Adipocyte (in vitro differentiated cells): Measurements from ENCODE around the gene TSPAN18.

Source experiments
- DNase-seq: peaks from one replicate; pipeline ENCODE4 v3.0.0-alpha.2; 2015; ENCODE audit warnings: low read depth
- H3K27me3 ChIP-seq: replicated peaks from 2 replicates; pipeline ENCODE4 v1.7.0; 2013; ENCODE audit warnings: mild to moderate bottlenecking, low read length, moderate library complexity; ENCODE audit not compliant: control insufficient read depth, insufficient read depth
- H3K36me3 ChIP-seq: 2 replicates; pipeline ENCODE4 v1.7.0; 2013; ENCODE audit warnings: low read length, mild to moderate bottlenecking, moderate library complexity; ENCODE audit not compliant: control insufficient read depth, insufficient read depth, severe bottlenecking
- H3K4me1 ChIP-seq: 2 replicates; pipeline ENCODE4 v1.7.0; 2013; ENCODE audit warnings: mild to moderate bottlenecking, low read length, moderate library complexity; ENCODE audit not compliant: control insufficient read depth, insufficient read depth
- H3K4me3 ChIP-seq: 2 replicates; pipeline ENCODE4 v1.7.0; 2013; ENCODE audit warnings: mild to moderate bottlenecking, low read length, moderate library complexity
- H3K9ac ChIP-seq: 2 replicates; pipeline ENCODE4 v1.7.0; 2013; ENCODE audit warnings: mild to moderate bottlenecking, low read length, moderate library complexity
- H3K9me3 ChIP-seq: 2 replicates; pipeline ENCODE4 v1.7.0; 2013; ENCODE audit warnings: mild to moderate bottlenecking, low read length, moderate library complexity; ENCODE audit not compliant: control insufficient read depth

Gene TSPAN18

GRCh38 chr11:44764583-44764982 is 37.8 kb downstream of the TSPAN18 start:
- H3K9ac ChIP-seq = no peak overlapping the region
- no peaks in the 10 kb centered on the region for H3K36me3 ChIP-seq
- no peak overlapping the region for H3K4me3 ChIP-seq
- DNase-seq = no peak
- H3K9me3 ChIP-seq = peaks cover 2% of the 10 kb centered on the region
- peaks cover 43% of the 10 kb centered on the region for H3K4me1 ChIP-seq
- H3K27me3 ChIP-seq = no peaks in the 10 kb centered on the region

- no peak for DNase-seq
- H3K36me3 ChIP-seq = no peaks in the 10 kb centered on the region
Observed at GRCh38 chr11:44765026-44765595, 38.3 kb downstream of the TSPAN18 start.

GRCh38 chr11:44765676-44766075 is 38.9 kb downstream of the TSPAN18 start:
- Histone ChIP-seq H3K27me3 (no peaks in the 10 kb centered on the region), H3K36me3 (no peaks in the 10 kb centered on the region), H3K9me3 (peaks cover 2% of the 10 kb centered on the region), H3K4me3 (no peak overlapping the region), H3K9ac (peak overlapping the region; percentile 61), H3K4me1 (peaks cover 36% of the 10 kb centered on the region)
- DNase-seq = no peak

More at GRCh38 chr11:44765026-44765595, 38.3 kb downstream of the TSPAN18 start:
- Histone ChIP-seq H3K4me1 (peaks cover 42% of the 10 kb centered on the region), H3K4me3 (no peak overlapping the region), H3K9me3 (peaks cover 2% of the 10 kb centered on the region), H3K9ac (no peak overlapping the region), H3K27me3 (no peaks in the 10 kb centered on the region)

- H3K9ac ChIP-seq = peak overlapping the region; percentile 61
- H3K27me3 ChIP-seq = no peaks in the 10 kb centered on the region
- peak; percentile 63 for DNase-seq
- H3K4me3 ChIP-seq = no peak overlapping the region
- peaks cover 2% of the 10 kb centered on the region for H3K9me3 ChIP-seq
- H3K4me1 ChIP-seq = peaks cover 30% of the 10 kb centered on the region
- no peaks in the 10 kb centered on the region for H3K36me3 ChIP-seq
Observed at GRCh38 chr11:44766112-44766971, 39.6 kb downstream of the TSPAN18 start.

GRCh38 chr11:44766972-44767278 is 40.2 kb downstream of the TSPAN18 start:
- Histone ChIP-seq H3K9ac (peak overlapping the region; percentile 61), H3K4me1 (peaks cover 27% of the 10 kb centered on the region), H3K36me3 (no peaks in the 10 kb centered on the region), H3K27me3 (no peaks in the 10 kb centered on the region), H3K9me3 (peaks cover 6% of the 10 kb centered on the region), H3K4me3 (no peak overlapping the region)
- no peak for DNase-seq

- peaks cover 10% of the 10 kb centered on the region for H3K9me3 ChIP-seq
- peak overlapping the region; percentile 61 for H3K9ac ChIP-seq
- no peak overlapping the region for H3K4me3 ChIP-seq
- H3K27me3 ChIP-seq = no peaks in the 10 kb centered on the region
- H3K4me1 ChIP-seq = peaks cover 27% of the 10 kb centered on the region
- peak; percentile 59 for DNase-seq
- no peaks in the 10 kb centered on the region for H3K36me3 ChIP-seq
Observed at GRCh38 chr11:44767421-44767820, 40.7 kb downstream of the TSPAN18 start.

- Histone ChIP-seq H3K4me3 (no peak overlapping the region), H3K36me3 (no peaks in the 10 kb centered on the region), H3K9ac (no peak overlapping the region), H3K27me3 (peaks cover 5% of the 10 kb centered on the region), H3K4me1 (peaks cover 23% of the 10 kb centered on the region), H3K9me3 (peaks cover 10% of the 10 kb centered on the region)
- no peak for DNase-seq
Observed at GRCh38 chr11:44770401-44770800, 43.6 kb downstream of the TSPAN18 start.

GRCh38 chr11:44771252-44771734 is 44.5 kb downstream of the TSPAN18 start:
- Histone ChIP-seq H3K9me3 (peaks cover 10% of the 10 kb centered on the region), H3K4me1 (peaks cover 17% of the 10 kb centered on the region), H3K4me3 (no peak overlapping the region), H3K36me3 (no peaks in the 10 kb centered on the region), H3K9ac (no peak overlapping the region), H3K27me3 (peaks cover 5% of the 10 kb centered on the region)
- no peak for DNase-seq

GRCh38 chr11:44771841-44772240 is 45.1 kb downstream of the TSPAN18 start:
- no peak for DNase-seq
- Histone ChIP-seq H3K9me3 (peaks cover 10% of the 10 kb centered on the region), H3K9ac (no peak overlapping the region), H3K36me3 (no peaks in the 10 kb centered on the region), H3K4me3 (no peak overlapping the region), H3K4me1 (peaks cover 12% of the 10 kb centered on the region), H3K27me3 (peaks cover 5% of the 10 kb centered on the region)

GRCh38 chr11:44773351-44773965 is 46.7 kb downstream of the TSPAN18 start:
- Histone ChIP-seq H3K9ac (no peak overlapping the region), H3K4me1 (peaks cover 6% of the 10 kb centered on the region), H3K36me3 (no peaks in the 10 kb centered on the region), H3K4me3 (no peak overlapping the region), H3K27me3 (peaks cover 17% of the 10 kb centered on the region), H3K9me3 (peaks cover 7% of the 10 kb centered on the region)
- DNase-seq = no peak

GRCh38 chr11:44774108-44774507 is 47.3 kb downstream of the TSPAN18 start:
- peaks cover 6% of the 10 kb centered on the region for H3K4me1 ChIP-seq
- H3K27me3 ChIP-seq = peaks cover 21% of the 10 kb centered on the region
- DNase-seq = no peak
- peaks cover 7% of the 10 kb centered on the region for H3K9me3 ChIP-seq
- H3K9ac ChIP-seq = no peak overlapping the region
- no peaks in the 10 kb centered on the region for H3K36me3 ChIP-seq
- H3K4me3 ChIP-seq = no peak overlapping the region
